NCI-H2107 (cell line): ENCODE data around the gene C6orf62.
A peak's percentile ranks its signal among the peaks of the same experiment; 100 is the strongest.
"Not testable (repeated sequence)": the region's sequence is repeated elsewhere in the genome, so short reads cannot be mapped to it uniquely, and the experiment has no call there.

ENCODE experiments used
- DNase-seq: peaks from one replicate; lab custom pipeline; 2025; lab: John Stamatoyannopoulos, UW

Gene C6orf62

DNA sequence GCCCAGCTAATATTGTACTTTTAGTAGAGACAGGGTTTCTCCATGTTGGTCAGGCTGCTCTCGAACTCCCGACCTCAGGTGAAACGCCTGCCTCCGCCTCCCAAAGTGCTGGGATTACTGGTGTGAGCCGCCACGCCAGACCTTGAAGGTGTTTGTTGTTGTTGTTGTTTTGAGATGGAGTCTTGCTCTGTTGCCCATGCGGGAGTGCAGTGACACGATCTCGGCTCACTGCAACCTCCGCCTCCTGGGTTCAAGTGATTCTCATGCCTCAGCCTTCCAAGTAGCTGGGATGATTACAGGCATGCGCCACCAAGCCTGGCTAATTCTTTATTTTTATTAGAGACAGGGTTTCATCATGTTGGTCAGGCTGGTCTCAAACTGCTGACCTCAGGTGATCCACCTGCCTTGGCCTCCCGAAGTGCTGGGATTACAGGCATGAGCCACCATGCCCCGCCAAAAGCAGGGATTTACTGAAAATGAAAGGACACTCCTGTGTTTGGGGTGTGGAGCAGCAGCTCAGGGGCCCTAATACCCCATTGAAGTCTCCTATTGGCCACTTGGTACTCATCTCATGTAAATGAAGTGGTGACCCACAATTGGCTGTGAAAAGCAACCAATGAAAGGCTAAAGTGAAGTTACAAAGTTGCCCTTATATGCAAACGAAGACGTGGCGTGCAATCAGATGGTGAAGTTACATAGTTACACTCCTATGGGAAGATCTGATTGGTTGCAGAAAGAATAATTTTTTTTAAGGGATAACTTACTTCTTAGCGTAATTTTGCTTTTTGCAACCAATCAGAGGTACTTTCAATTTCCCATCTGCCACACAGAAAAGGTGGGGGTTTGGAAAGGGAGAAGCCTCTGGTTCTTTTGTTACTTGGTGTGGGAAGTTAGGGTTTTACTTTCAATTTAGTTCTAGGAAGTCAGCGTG lies 50.6 kb downstream of the C6orf62 start:
- DNase-seq, result not testable (repeated sequence)

- no peak for DNase-seq
These were observed 51.6 kb downstream of the C6orf62 start for GRCh38 chr6:24667378-24667803.

- peak; percentile 82 for DNase-seq
These were observed 52.1 kb downstream of the C6orf62 start, which contains the start of the genes ACOT13 and TDP2 for GRCh38 chr6:24666641-24667377. Gene ACOT13 (plus strand): TSS chr6:24667077. CDS start chr6:24667264, 187 bp downstream. Gene TDP2 (minus strand): TSS chr6:24666899. CDS start chr6:24666862, 37 bp downstream.

DNA sequence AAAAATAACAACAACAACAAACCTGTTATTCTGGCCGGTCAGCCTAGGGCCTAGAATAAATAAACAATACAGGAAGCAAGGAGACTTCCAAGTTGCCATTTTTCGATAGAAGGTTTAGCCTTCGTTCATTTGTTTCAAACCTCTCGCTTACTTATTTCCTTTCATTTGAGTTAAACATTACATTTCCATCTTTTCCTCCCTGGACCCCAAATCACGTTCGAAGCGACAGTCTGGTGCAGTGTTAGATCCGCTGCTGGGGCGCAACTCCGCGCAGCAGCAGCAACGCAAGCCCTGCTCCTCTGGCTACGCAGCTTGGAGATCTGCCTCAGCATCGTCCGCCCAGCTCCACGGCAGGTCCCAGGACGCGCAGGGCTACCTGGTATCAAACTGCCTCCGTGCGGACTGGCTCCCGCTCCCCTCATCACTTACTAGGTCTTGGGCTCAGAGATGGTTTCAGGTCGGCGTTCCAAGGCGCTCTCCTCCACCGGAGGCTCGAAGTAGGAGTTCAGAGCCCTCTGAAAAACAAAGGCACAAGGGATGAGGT lies 52.8 kb downstream of the C6orf62 start:
- no peak for DNase-seq

- no peak for DNase-seq
These were observed 54.6 kb downstream of the C6orf62 start for GRCh38 chr6:24664046-24664987.

- no peak for DNase-seq
These were observed 55.8 kb downstream of the C6orf62 start for GRCh38 chr6:24663189-24663588.

- DNase-seq, result no peak
These were observed 56.7 kb downstream of the C6orf62 start for GRCh38 chr6:24662236-24662635.

DNA sequence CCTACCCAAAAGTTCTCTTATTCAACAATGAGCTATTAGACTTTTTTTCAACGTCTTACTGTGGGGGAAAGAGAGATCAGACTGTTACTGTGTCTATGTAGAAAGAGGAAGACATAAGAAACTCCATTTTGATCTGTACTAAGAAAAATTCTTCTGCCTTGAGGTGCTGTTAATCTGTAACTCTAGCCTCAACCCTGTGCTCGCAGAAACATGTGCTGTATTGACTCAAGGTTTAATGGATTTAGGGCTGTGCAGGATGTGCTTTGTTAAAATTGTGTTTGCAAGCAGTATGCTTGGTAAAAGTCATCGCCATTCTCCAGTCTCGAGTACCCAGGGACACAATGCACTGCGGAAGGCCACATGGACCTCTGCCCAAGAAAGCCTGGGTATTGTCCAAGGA lies 57.2 kb downstream of the C6orf62 start:
- not testable (repeated sequence) for DNase-seq

DNA sequence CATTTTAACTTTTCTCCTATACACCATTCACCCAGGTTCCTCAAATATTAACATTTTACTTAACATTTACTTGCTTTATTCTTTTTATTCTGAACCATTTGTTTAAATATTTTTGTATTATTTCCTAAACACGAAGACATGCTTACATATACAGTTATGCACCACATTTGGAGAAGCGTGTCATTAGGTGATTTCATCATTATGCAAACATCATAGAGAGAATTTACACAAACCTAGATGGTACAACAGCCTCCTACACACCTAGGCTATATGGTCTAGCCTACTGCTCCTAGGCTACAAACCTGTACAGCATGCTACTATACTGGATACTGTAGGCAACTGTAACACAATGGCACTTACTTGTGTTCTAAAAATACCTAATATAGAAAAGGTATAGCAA lies 58.8 kb downstream of the C6orf62 start:
- no peak for DNase-seq

GRCh38 chr6:24659561-24659960 lies 59.4 kb downstream of the C6orf62 start:
- DNase-seq, result no peak

DNA sequence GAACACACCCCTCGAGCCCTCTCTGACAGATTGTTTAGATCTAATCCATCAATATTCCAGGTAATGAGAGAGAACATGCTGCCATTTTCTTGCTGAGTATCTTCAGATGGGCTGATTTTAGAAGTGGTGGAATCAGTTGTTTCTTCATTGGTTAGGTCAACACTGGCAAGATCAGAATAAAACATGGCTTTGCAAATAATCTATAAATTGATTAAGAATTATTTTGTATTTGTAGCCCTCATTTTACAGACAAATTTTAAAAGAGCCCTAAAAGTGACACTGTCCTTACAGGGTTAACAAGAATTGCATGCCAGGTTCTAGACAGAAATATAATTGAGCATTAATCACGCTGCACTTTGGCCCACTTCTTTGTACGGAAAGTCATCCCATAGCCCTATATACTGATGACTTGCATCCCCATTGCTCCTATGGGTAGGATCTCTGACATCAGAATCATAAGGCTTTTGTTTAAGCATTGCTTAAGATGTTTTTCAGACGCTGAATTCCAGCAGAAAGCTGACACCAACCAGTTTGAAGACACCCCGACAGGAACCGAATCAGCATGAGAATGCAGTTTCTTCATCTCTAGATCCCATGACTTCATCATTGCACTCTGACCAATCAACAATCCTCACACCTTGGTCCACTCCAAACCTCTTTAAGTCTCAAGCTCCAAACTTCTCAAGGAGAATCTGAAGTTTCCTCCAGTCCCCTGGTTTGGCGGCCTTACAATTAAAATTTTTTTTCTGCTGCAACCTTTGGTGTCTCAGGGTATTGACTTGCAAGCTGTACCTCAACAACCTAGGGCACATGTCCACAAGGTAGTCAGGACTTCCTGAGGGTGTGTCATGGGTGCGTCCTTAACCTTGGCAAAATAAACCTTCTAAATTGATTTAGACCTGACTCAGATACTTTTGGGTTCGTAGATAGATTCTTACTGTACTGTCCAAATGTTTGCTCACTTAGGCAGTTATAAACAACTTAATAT lies 60.1 kb downstream of the C6orf62 start:
- no peak for DNase-seq

- DNase-seq, result no peak
These were observed 63.7 kb downstream of the C6orf62 start for GRCh38 chr6:24655215-24655614.
